ENCODE data around the gene MTTP. TPM values are rescaled to one million over a fixed set of nuclear protein-coding genes. Genes with fewer than 3 reads are reported as not detected.

MTTP gene
- total and polyA plus RNA-seq, 4 donors, result 58.4 to 193 (median 83.9) TPM

GRCh38 chr4:99629962-99630554, 55.4 kb downstream of the MTTP start:
- no peaks in the 10 kb centered on the region for H3K27me3 ChIP-seq (ENCODE audit: control insufficient read depth in 4 of 4, insufficient read depth in 4 of 4, low read length in 3 of 4)
- H3K4me3 ChIP-seq (ENCODE audit: low read depth in 1 of 3, low read length in 3 of 3), result no peak overlapping the region
- no peak for DNase-seq (ENCODE audit: low spot score)
- peaks cover 0 to 5% (median 0%) of the 10 kb centered on the region in 4 donors for H3K36me3 ChIP-seq (ENCODE audit: control insufficient read depth in 4 of 4, insufficient read depth in 3 of 4, low read depth in 1 of 4, low read length in 3 of 4)
- H3K4me1 ChIP-seq (ENCODE audit: control insufficient read depth in 4 of 4, insufficient read depth in 4 of 4, low read length in 3 of 4), result no peaks in the 10 kb centered on the region
- no peak overlapping the region for H3K9ac ChIP-seq (ENCODE audit: low read depth in 1 of 2, low read length in 2 of 2)
- no peak overlapping the region for H3K27ac ChIP-seq (ENCODE audit: low read depth in 1 of 2, low read length in 2 of 2)
- TF ChIP-seq SP1 (IDR thresholded peaks at IDR 0.05), result no peak
- TF ChIP-seq GABPA (IDR thresholded peaks at IDR 0.05 in 1 of 2, conservative IDR thresholded peaks at IDR 0.05 in 1 of 2), result no peak
- TF ChIP-seq ATF3 (IDR thresholded peaks at IDR 0.05), result no peak
- no peak for TF ChIP-seq HNF4G (IDR thresholded peaks at IDR 0.05)
- TF ChIP-seq ZBTB33 (IDR thresholded peaks at IDR 0.05), result no peak
- TF ChIP-seq MAX (IDR thresholded peaks at IDR 0.05), result no peak
- no peak for TF ChIP-seq CTCF (IDR thresholded peaks at IDR 0.05; ENCODE audit: low read depth, low read length, missing input control)
- no peak for TF ChIP-seq RXRA (IDR thresholded peaks at IDR 0.05)
- TF ChIP-seq EGR1 (IDR thresholded peaks at IDR 0.05; ENCODE audit: low read depth in 2 of 2), result no peak
- TF ChIP-seq JUND (IDR thresholded peaks at IDR 0.05), result no peak
- TF ChIP-seq REST (IDR thresholded peaks at IDR 0.05), result no peak
- no peak for TF ChIP-seq TAF1 (conservative IDR thresholded peaks at IDR 0.05)
- TF ChIP-seq YY1 (IDR thresholded peaks at IDR 0.05), result no peak
- TF ChIP-seq HNF4A (conservative IDR thresholded peaks at IDR 0.05), result no peak
- no peak for TF ChIP-seq FOXA2 (IDR thresholded peaks at IDR 0.05)
- TF ChIP-seq FOXA1 (IDR thresholded peaks at IDR 0.05), result no peak
- no peak for TF ChIP-seq NR2F2 (IDR thresholded peaks at IDR 0.05)
- no peak for TF ChIP-seq RAD21 (IDR thresholded peaks at IDR 0.05)
- H3K9me3 ChIP-seq (ENCODE audit: control insufficient read depth in 4 of 4, low read length in 3 of 4), result no peaks in the 10 kb centered on the region

Data from liver (tissue), 9 donors.